Adipocyte (in vitro differentiated cells): Measurements from ENCODE around the gene THAP2.

Experiments used
- DNase-seq: peaks from one replicate; pipeline ENCODE4 v3.0.0-alpha.2; 2015; ENCODE audit warnings: low read depth
- H3K27me3 ChIP-seq: replicated peaks from 2 replicates; pipeline ENCODE4 v1.7.0; 2013; ENCODE audit warnings: mild to moderate bottlenecking, low read length, moderate library complexity; ENCODE audit not compliant: control insufficient read depth, insufficient read depth
- H3K36me3 ChIP-seq: 2 replicates; pipeline ENCODE4 v1.7.0; 2013; ENCODE audit warnings: low read length, mild to moderate bottlenecking, moderate library complexity; ENCODE audit not compliant: control insufficient read depth, insufficient read depth, severe bottlenecking
- H3K4me1 ChIP-seq: 2 replicates; pipeline ENCODE4 v1.7.0; 2013; ENCODE audit warnings: mild to moderate bottlenecking, low read length, moderate library complexity; ENCODE audit not compliant: control insufficient read depth, insufficient read depth
- H3K4me3 ChIP-seq: 2 replicates; pipeline ENCODE4 v1.7.0; 2013; ENCODE audit warnings: mild to moderate bottlenecking, low read length, moderate library complexity
- H3K9ac ChIP-seq: 2 replicates; pipeline ENCODE4 v1.7.0; 2013; ENCODE audit warnings: mild to moderate bottlenecking, low read length, moderate library complexity
- H3K9me3 ChIP-seq: 2 replicates; pipeline ENCODE4 v1.7.0; 2013; ENCODE audit warnings: mild to moderate bottlenecking, low read length, moderate library complexity; ENCODE audit not compliant: control insufficient read depth

The THAP2 gene

GRCh38 chr12:71662849-71663560 is 1.1 kb upstream of the THAP2 start:
- Histone ChIP-seq H3K9ac (peak overlapping the region; percentile 99), H3K4me3 (peak overlapping the region; percentile 99), H3K27me3 (no peaks in the 10 kb centered on the region), H3K36me3 (peaks cover 26% of the 10 kb centered on the region), H3K4me1 (peaks cover 32% of the 10 kb centered on the region), H3K9me3 (no peaks in the 10 kb centered on the region)
- DNase-seq = peak; percentile 86

GRCh38 chr12:71664411-71665089 is 449 bp downstream of the THAP2 start:
- no peaks in the 10 kb centered on the region for H3K9me3 ChIP-seq
- H3K27me3 ChIP-seq = no peaks in the 10 kb centered on the region
- H3K4me3 ChIP-seq = peak overlapping the region; percentile 99
- H3K9ac ChIP-seq = peak overlapping the region; percentile 99
- H3K4me1 ChIP-seq = peaks cover 26% of the 10 kb centered on the region
- peaks cover 10% of the 10 kb centered on the region for H3K36me3 ChIP-seq
- DNase-seq = peak; percentile 56

- DNase-seq = no peak
- H3K27me3 ChIP-seq = no peaks in the 10 kb centered on the region
- H3K4me3 ChIP-seq = peak overlapping the region; percentile 99
- no peaks in the 10 kb centered on the region for H3K9me3 ChIP-seq
- peaks cover 21% of the 10 kb centered on the region for H3K4me1 ChIP-seq
- H3K9ac ChIP-seq = peak overlapping the region; percentile 99
- peaks cover 5% of the 10 kb centered on the region for H3K36me3 ChIP-seq
These were observed 976 bp downstream of the THAP2 start for GRCh38 chr12:71665090-71665463.

- no peak overlapping the region for H3K4me3 ChIP-seq
- no peaks in the 10 kb centered on the region for H3K36me3 ChIP-seq
- no peaks in the 10 kb centered on the region for H3K27me3 ChIP-seq
- no peaks in the 10 kb centered on the region for H3K9me3 ChIP-seq
- H3K4me1 ChIP-seq = peaks cover 14% of the 10 kb centered on the region
- H3K9ac ChIP-seq = no peak overlapping the region
- no peak for DNase-seq
These were observed 2.2 kb downstream of the THAP2 start for GRCh38 chr12:71666259-71666658.

GRCh38 chr12:71671311-71671710 is 7.2 kb downstream of the THAP2 start:
- Histone ChIP-seq H3K4me1 (no peaks in the 10 kb centered on the region), H3K4me3 (no peak overlapping the region), H3K9me3 (no peaks in the 10 kb centered on the region), H3K27me3 (no peaks in the 10 kb centered on the region), H3K36me3 (no peaks in the 10 kb centered on the region), H3K9ac (no peak overlapping the region)
- DNase-seq = no peak

GRCh38 chr12:71671816-71672215 is 7.7 kb downstream of the THAP2 start:
- Histone ChIP-seq H3K4me3 (no peak overlapping the region), H3K4me1 (no peaks in the 10 kb centered on the region), H3K9me3 (no peaks in the 10 kb centered on the region), H3K36me3 (no peaks in the 10 kb centered on the region), H3K27me3 (no peaks in the 10 kb centered on the region), H3K9ac (no peak overlapping the region)
- DNase-seq = no peak

GRCh38 chr12:71682466-71682865 is 18.4 kb downstream of the THAP2 start:
- Histone ChIP-seq H3K27me3 (no peaks in the 10 kb centered on the region), H3K9me3 (no peaks in the 10 kb centered on the region), H3K4me3 (no peak overlapping the region), H3K36me3 (no peaks in the 10 kb centered on the region), H3K9ac (no peak overlapping the region), H3K4me1 (peaks cover 11% of the 10 kb centered on the region)
- no peak for DNase-seq

- Histone ChIP-seq H3K9me3 (no peaks in the 10 kb centered on the region), H3K4me1 (peaks cover 19% of the 10 kb centered on the region), H3K36me3 (no peaks in the 10 kb centered on the region), H3K27me3 (no peaks in the 10 kb centered on the region), H3K9ac (no peak overlapping the region), H3K4me3 (no peak overlapping the region)
- DNase-seq = no peak
These were observed 19.5 kb downstream of the THAP2 start for GRCh38 chr12:71683633-71684032.

GRCh38 chr12:71684081-71684480 is 20.0 kb downstream of the THAP2 start:
- H3K36me3 ChIP-seq = no peaks in the 10 kb centered on the region
- no peaks in the 10 kb centered on the region for H3K27me3 ChIP-seq
- H3K4me1 ChIP-seq = peaks cover 19% of the 10 kb centered on the region
- peak overlapping the region; percentile 44 for H3K4me3 ChIP-seq
- DNase-seq = no peak
- no peaks in the 10 kb centered on the region for H3K9me3 ChIP-seq
- peak overlapping the region; percentile 43 for H3K9ac ChIP-seq

- no peak for DNase-seq
- H3K36me3 ChIP-seq = no peaks in the 10 kb centered on the region
- H3K4me3 ChIP-seq = peak overlapping the region; percentile 96
- no peaks in the 10 kb centered on the region for H3K9me3 ChIP-seq
- H3K27me3 ChIP-seq = no peaks in the 10 kb centered on the region
- H3K9ac ChIP-seq = peak overlapping the region; percentile 94
- H3K4me1 ChIP-seq = peaks cover 19% of the 10 kb centered on the region
These were observed 21.3 kb downstream of the THAP2 start for GRCh38 chr12:71685312-71685906.

GRCh38 chr12:71685914-71686657 is 22.0 kb downstream of the THAP2 start, which contains the start of gene TMEM19:
TSS of gene TMEM19 (plus strand) at chr12:71686082. CDS start at chr12:71686681, 599 bp downstream.
- peak within 1 kb of the TSS; percentile 94 for H3K9ac ChIP-seq
- peak; percentile 97 for DNase-seq
- peak within 1 kb of the TSS; percentile 96 for H3K4me3 ChIP-seq
- H3K9me3 ChIP-seq = no peaks in the 10 kb centered on the region
- H3K27me3 ChIP-seq = no peaks in the 10 kb centered on the region
- H3K4me1 ChIP-seq = peaks cover 19% of the 10 kb centered on the region
- no peaks in the 10 kb centered on the region for H3K36me3 ChIP-seq
